GM12878 (cell line): ENCODE measurements around the gene ACOT7. TPM values are rescaled to one million over a fixed set of nuclear protein-coding genes. Genes with fewer than 3 reads are reported as not detected.

ENCODE experiments used
- ATAC-seq: fragments of 200-7000 bp; cut with Tn5 transposase; 3 replicates; pipeline ENCODE4 v1.9.1; 2020; ENCODE audit warnings: mild to moderate bottlenecking, moderate library complexity
- BruUV-seq: library from RNA; stranded (reverse); fragments of 400-500 nt; replicated peaks from 2 replicates; lab custom pipeline; 2021; lab: Mats Ljungman, UMichigan
- CTCF ChIA-PET: fragments of 300-600 bp; sonication (Branson Sonifier 250); formaldehyde crosslinking; extraction: SDS; loops from one replicate; lab custom pipeline; 2021; ENCODE audit warnings: inconsistent platforms; lab: Yijun Ruan, JAX
- POLR2A ChIA-PET: fragments of 350-600 bp; formaldehyde crosslinking; extraction: SDS; loops from one replicate; lab custom pipeline; 2021; ENCODE audit warnings: inconsistent platforms; lab: Charles Lee
- RAD21 ChIA-PET: fragments of 300-600 bp; sonication (Branson Sonifier 250); formaldehyde crosslinking; loops from one replicate; lab custom pipeline; 2023; ENCODE audit warnings: antibody characterized with exemption; ENCODE audit not compliant: unreplicated experiment; lab: Charles Lee
- SMC1A ChIA-PET: fragments of 300-600 bp; sonication (Branson Sonifier 250); formaldehyde crosslinking; loops from one replicate; lab custom pipeline; 2023; ENCODE audit not compliant: unreplicated experiment, uncharacterized antibody; lab: Charles Lee
- DNase-seq: peaks from one replicate; pipeline ENCODE4 v3.0.0-alpha.2; 2011; ENCODE audit warnings: low read depth, low spot score
- FAIRE-seq: peaks from 3 replicates; lab custom pipeline; 2011; peaks lifted over from hg19 to GRCh38; lab: Jason Lieb, UNC
- H2AFZ ChIP-seq: 2 replicates; pipeline ENCODE4 v1.6.0; 2011; ENCODE audit warnings: low read depth, low read length, control low read depth; ENCODE audit not compliant: control insufficient read depth
- H3K27ac ChIP-seq: 2 replicates; pipeline ENCODE4 v1.5.1; 2011; ENCODE audit warnings: control low read depth; ENCODE audit not compliant: control insufficient read depth, insufficient read depth
- H3K27me3 ChIP-seq, 2 experiments: replicated peaks in 1 of 2; 2 replicates each; pipeline versions ENCODE4 v1.6.0 to v1.6.1; 2011; ENCODE audit warnings: low read length in 1 of 2; ENCODE audit not compliant: control insufficient read depth in 2 of 2, insufficient read depth in 2 of 2
- H3K36me3 ChIP-seq, 2 experiments: 2 replicates each; pipeline ENCODE4 v1.5.1; 2011; ENCODE audit warnings: low read length in 1 of 2; ENCODE audit not compliant: control insufficient read depth in 2 of 2, insufficient read depth in 2 of 2
- H3K4me1 ChIP-seq: 2 replicates; pipeline ENCODE4 v1.6.1; 2011; ENCODE audit warnings: mild to moderate bottlenecking, low read length, moderate library complexity, mixed read lengths; ENCODE audit not compliant: control insufficient read depth, insufficient read depth
- H3K4me2 ChIP-seq: 2 replicates; pipeline ENCODE4 v1.6.0; 2011; ENCODE audit warnings: control low read depth; ENCODE audit not compliant: control insufficient read depth, insufficient read depth
- H3K4me3 ChIP-seq: fragments of 200-600 bp; sonication (generic); 2 replicates; pipeline ENCODE4 v1.5.1; 2016
- H3K79me2 ChIP-seq: 2 replicates; pipeline ENCODE4 v1.6.0; 2011; ENCODE audit warnings: low read length; ENCODE audit not compliant: control insufficient read depth, insufficient read depth
- H3K9ac ChIP-seq: 2 replicates; pipeline ENCODE4 v1.8.0; 2011; ENCODE audit warnings: low read length, control low read depth, mixed read lengths; ENCODE audit not compliant: control insufficient read depth, insufficient read depth
- H3K9me3 ChIP-seq: replicated peaks from 3 replicates; pipeline ENCODE4 v1.5.1; 2011; ENCODE audit warnings: mild to moderate bottlenecking, low read length; ENCODE audit not compliant: control insufficient read depth, insufficient read depth
- H4K20me1 ChIP-seq: 2 replicates; pipeline ENCODE4 v1.6.0; 2011; ENCODE audit not compliant: control insufficient read depth, insufficient read depth
- ATF3 ChIP-seq: IDR thresholded peaks from 2 replicates; pipeline ENCODE4 v1.6.1; 2011; ENCODE audit warnings: low read depth, mild to moderate bottlenecking, low read length, moderate library complexity, borderline replicate concordance; ENCODE audit errors: extremely low read depth
- HDGF ChIP-seq: fragments of 450-650 bp; IDR thresholded peaks from 2 replicates; pipeline ENCODE4 v1.6.1; 2016; ENCODE audit warnings: antibody characterized with exemption
- YY1 ChIP-seq: IDR thresholded peaks from 2 replicates; pipeline ENCODE4 v1.6.1; 2011; ENCODE audit warnings: low read depth, mild to moderate bottlenecking, low read length
- ZNF687 ChIP-seq: fragments of 450-650 bp; IDR thresholded peaks from 2 replicates; pipeline ENCODE4 v1.6.1; 2017; ENCODE audit warnings: mild to moderate bottlenecking, moderate library complexity
- WGBS: methylation state at CpG from one replicate; pipeline ENCODE4 v1.1.6; 2016; ENCODE audit warnings: low lambda C conversion rate; ENCODE audit not compliant: insufficient replicate concordance, insufficient coverage; ENCODE audit errors: missing lambda C conversion rate; 5-methylcytosine and 5-hydroxymethylcytosine counted together
- in situ Hi-C: fragments of 300-500 bp; cut with MboI; formaldehyde crosslinking; loops from 9 replicates; pipeline ENCODE4 v1.14.3; 2018; ENCODE audit warnings: mixed read lengths
- intact Hi-C: fragments of 100-400 bp; cut with micrococcal nuclease; formaldehyde crosslinking; loops from one replicate; pipeline ENCODE4 v1.14.2; 2022; ENCODE audit not compliant: unreplicated experiment
- polyA plus RNA-seq, 11 experiments: library from polyadenylated mRNA; depleted of rRNA in 4 of 11; unstranded in 6 of 11; stranded (reverse) in 5 of 11; fragments of >200 nt; fragmentation: Nextera tagmentation in 4 of 11; fragmentation: Illumina TruSeq in 1 of 11; extraction: Ambion mirVana in 4 of 11; extraction: Trizol in 1 of 11; gene quantifications; 1 replicate in 1 of 11; 2 replicates in 10 of 11; pipeline versions ENCODE4 v1.2.1 to v1.2.3, GENCODE V29; 2011 to 2016; ENCODE audit warnings: inconsistent platforms in 2 of 11, missing spikeins in 2 of 11, low read depth in 1 of 11
- total RNA-seq, 4 experiments: library from RNA; depleted of rRNA in 3 of 4; stranded (reverse); fragments of >200 nt in 3 of 4; fragmentation: Illumina TruSeq in 1 of 4; extraction: Trizol in 1 of 4; gene quantifications; 2 replicates each; pipeline versions ENCODE4 v1.2.1 to v1.2.3, GENCODE V29; 2013 to 2021

Gene ACOT7
- total and polyA plus RNA-seq, 10 of the 15 experiments (the other 5 are each of a cell fraction or from before 2014, with no cell fraction given) = 8.9 to 206 (median 61.2) TPM

- FAIRE-seq = no peak
- ATAC-seq = no peak
- Histone ChIP-seq H3K4me3 (no peak overlapping the region), H3K27ac (no peak overlapping the region), H3K4me1 (peaks cover 3% of the 10 kb centered on the region; the same call in 1 of the 2 replicates), H3K36me3 (no peaks in the 10 kb centered on the region), H3K27me3 (no peaks in the 10 kb centered on the region; a peak in 1 of 4 replicates), H3K4me2 (no peak overlapping the region), H3K9me3 (no peaks in the 10 kb centered on the region), H3K79me2 (no peaks in the 10 kb centered on the region), H4K20me1 (no peaks in the 10 kb centered on the region), H2AFZ (no peak overlapping the region), H3K9ac (no peak overlapping the region)
- TF ChIP-seq HDGF (no peak), ATF3 (no peak), ZNF687 (no peak), YY1 (no peak)
- ChIA-PET CTCF (interaction anchor here (1.1 kb wide), 1 partner anchor 10 kb away, joined by 4 read pairs; no protein-coding TSS in a partner anchor), RAD21 (no interaction called here), SMC1A (no interaction called here), POLR2A (interaction anchor here (1.2 kb wide), 1 partner anchor 57 kb away, joined by 3 read pairs; the partner anchor contains the start of gene RPL22)
- DNase-seq = no peak
- intact Hi-C loops (no loop called here), in situ Hi-C loops (no loop called here)
- no TSS peak for BruUV-seq
- 71% methylated on average over 13 of the region's 13 CpGs for WGBS
Observed at GRCh38 chr1:6256645-6257044, 136.9 kb downstream of the ACOT7 start.
